ENCODE results near the gene MPHOSPH8. TPM values are rescaled to one million over a fixed set of nuclear protein-coding genes. Genes with fewer than 3 reads are reported as not detected.

Gene MPHOSPH8, protein sequence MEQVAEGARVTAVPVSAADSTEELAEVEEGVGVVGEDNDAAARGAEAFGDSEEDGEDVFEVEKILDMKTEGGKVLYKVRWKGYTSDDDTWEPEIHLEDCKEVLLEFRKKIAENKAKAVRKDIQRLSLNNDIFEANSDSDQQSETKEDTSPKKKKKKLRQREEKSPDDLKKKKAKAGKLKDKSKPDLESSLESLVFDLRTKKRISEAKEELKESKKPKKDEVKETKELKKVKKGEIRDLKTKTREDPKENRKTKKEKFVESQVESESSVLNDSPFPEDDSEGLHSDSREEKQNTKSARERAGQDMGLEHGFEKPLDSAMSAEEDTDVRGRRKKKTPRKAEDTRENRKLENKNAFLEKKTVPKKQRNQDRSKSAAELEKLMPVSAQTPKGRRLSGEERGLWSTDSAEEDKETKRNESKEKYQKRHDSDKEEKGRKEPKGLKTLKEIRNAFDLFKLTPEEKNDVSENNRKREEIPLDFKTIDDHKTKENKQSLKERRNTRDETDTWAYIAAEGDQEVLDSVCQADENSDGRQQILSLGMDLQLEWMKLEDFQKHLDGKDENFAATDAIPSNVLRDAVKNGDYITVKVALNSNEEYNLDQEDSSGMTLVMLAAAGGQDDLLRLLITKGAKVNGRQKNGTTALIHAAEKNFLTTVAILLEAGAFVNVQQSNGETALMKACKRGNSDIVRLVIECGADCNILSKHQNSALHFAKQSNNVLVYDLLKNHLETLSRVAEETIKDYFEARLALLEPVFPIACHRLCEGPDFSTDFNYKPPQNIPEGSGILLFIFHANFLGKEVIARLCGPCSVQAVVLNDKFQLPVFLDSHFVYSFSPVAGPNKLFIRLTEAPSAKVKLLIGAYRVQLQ
- total RNA-seq = 25.0 TPM
- long read RNA-seq, full-length matches to known transcripts = 5 of 11 reads
- long read RNA-seq, partial matches to known transcripts = 3 of 11 reads
- long read RNA-seq, other reads (novel, unspliced or antisense) = 3 of 11 reads

DNA sequence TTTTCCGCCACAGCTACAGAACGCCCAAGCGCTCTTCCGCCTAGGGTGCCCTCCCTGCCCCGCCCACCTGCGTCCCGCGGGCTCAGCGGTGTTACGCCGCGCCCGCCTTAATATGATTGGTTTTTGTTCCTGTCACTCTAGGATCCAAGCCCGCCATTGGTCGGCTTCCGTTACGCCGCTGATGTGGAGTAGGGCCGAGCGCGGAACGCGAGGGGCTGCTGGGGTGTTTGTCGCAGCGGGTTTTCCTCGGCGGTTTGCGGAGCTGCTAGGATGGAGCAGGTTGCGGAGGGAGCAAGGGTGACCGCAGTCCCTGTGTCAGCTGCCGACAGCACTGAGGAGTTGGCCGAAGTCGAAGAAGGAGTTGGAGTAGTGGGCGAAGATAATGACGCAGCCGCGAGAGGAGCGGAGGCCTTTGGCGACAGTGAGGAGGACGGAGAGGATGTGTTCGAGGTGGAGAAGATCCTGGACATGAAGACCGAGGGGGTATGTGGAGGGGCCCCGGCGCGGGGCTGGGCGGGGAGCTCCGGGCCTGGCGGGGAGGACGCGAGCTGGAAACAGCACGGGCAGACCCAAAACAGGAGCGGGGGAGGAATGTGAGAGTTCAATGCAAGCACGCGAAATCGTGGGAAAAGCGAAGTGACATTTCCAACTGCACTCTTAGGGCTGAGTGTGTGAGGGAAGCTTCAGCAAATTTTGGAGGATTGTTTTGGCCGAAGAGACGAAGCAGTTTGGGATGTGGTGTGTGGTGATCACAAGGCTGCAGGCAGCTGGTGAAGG, at the start of gene MPHOSPH8:
Gene MPHOSPH8, plus strand, starts transcription at position 181 of the 777 bp plus-strand sequence. Its CDS starts 90 bp downstream, at position 271.
- peak; percentile 96 for DNase-seq (ENCODE audit: missing footprints)
- intact Hi-C loops (cut with DNase I) = loop anchor here (1.0 to 5.0 kb wide), 2 partner anchors 231 to 324 kb away; partner anchors contain the start of gene ZMYM2
- peak; percentile 99 for ATAC-seq

DNA sequence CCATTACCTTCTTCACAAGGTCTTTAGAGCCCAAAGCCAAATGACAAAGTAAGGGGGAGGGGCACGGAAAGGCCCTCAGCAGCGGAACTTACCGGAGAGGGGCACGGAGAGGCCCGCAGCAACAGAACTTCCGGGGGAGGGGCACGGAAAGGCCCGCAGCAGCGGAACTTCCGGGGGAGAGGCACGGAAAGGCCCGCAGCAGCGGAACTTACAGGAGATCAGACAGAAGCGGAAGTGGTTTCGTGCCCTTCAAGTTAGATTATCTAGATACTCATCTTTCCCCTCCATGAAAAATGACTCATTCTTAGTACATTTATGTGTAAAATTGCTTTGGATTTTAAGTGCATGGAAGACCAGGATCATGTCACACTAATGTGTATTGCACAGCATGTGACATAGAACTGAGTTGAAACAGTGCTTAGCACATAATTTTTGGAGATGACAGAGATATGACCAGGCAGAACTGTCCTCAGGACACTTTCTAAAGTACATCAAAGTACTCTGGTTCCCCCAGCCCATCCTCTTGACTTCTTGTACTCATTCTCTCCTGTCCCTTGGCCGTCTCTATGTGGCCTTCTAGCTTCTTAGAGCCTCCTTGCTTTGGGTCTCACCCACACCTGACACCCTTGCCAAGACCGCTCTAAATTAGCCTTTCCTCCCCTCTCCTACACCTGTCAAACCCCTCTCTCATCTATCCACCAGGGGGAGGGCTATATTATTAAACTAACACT, 46.4 kb upstream of the MPHOSPH8 start:
- DNase-seq (ENCODE audit: missing footprints) = no peak
- no peak for ATAC-seq
- intact Hi-C loops (cut with DNase I) = no loop called here

DNA sequence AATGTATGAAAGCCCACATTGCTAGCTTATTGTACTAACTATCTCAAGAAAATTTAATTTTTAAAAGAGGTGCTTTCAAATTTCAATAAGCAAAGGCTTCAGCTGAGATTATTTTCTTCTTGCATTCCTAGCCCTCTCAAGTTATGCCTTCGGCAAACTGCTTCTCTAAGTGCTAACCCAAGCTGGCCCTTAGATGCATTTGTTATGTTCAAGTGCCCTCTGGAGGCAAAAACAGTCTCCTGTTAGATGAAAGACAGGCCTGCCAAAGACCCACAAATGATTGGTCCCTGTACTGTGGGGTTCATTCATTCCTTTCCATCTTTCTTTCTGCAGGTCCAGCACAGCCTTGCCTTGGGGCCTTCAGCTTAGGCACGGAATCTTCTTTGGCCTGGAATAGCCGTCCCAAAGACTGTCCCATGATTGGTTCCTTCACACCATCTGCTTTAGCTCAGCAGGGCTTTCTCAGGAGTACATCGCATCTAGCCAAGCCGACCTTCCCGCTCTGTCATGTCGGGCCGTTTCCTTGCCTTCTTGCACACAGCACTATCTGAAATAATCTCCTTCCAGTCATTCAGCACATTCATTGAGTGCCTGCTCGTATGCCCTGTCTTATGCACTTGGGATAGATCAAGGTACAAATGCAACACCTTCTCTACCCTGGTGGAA, 45.7 kb upstream of the MPHOSPH8 start:
- DNase-seq (ENCODE audit: missing footprints) (no peak), ATAC-seq (peak; percentile 68)
- intact Hi-C loops (cut with DNase I) = no loop called here

DNA sequence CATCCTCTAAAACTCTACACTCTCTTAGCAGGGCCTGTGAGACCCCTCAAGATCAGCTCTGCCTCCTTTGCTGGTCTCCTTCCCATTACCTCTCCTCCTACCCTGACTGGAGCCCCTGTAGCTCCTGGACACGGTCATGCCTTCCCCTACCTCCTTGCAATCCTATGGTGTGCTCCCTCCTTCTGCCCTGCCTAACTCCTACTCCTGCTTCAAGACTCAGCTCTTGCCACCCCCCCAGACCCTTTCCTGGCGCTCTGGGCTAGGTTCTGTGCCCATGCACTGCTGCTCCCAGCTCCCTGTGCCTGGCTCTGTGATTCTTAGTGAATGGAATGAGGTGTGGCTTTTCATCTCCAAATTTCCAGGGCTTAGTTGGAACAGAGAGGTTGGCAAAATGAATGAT, 44.1 kb upstream of the MPHOSPH8 start:
- no peak for ATAC-seq
- DNase-seq (ENCODE audit: missing footprints) = no peak
- intact Hi-C loops (cut with DNase I) = no loop called here

DNA sequence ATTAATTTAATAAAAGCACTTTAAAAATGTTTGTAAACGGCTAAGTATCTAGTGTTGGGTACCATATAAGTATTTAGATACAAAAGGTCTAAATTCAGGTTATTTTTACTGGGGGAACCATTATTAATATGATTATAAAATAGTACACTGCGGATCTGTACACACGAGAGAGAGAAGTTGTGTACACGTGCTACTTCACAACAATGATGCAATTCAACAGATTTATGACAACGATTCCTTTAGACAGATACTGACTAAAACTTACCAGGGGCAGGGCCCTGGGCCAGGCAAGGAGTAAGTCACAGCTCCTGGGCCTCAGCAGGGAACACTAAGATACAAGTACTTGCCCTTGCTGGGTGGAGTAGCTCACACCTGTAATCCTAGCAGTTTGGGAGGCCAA, 43.0 kb upstream of the MPHOSPH8 start:
- intact Hi-C loops (cut with DNase I) = no loop called here
- ATAC-seq = no peak
- no peak for DNase-seq (ENCODE audit: missing footprints)

DNA sequence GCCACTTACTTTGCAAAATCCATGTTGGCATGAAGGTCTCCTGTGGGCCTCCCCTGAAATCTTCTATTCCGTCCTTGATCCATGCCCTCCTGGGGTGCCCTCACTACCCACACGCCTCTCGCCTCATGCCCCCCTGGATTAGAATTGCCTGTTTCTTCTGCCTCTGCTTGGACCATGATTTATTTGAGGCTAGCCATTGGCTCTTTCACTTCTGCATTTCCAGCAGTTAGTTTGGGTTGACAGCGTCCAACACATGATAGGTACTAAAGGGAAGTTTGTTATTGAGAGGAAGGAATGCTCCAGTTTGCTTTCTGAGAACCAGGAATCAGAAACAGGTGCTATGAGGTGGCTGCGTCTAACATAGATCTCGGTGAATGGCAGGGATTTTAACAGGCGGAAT, 41.6 kb upstream of the MPHOSPH8 start:
- no peak for ATAC-seq
- DNase-seq (ENCODE audit: missing footprints) = no peak
- intact Hi-C loops (cut with DNase I) = no loop called here

DNA sequence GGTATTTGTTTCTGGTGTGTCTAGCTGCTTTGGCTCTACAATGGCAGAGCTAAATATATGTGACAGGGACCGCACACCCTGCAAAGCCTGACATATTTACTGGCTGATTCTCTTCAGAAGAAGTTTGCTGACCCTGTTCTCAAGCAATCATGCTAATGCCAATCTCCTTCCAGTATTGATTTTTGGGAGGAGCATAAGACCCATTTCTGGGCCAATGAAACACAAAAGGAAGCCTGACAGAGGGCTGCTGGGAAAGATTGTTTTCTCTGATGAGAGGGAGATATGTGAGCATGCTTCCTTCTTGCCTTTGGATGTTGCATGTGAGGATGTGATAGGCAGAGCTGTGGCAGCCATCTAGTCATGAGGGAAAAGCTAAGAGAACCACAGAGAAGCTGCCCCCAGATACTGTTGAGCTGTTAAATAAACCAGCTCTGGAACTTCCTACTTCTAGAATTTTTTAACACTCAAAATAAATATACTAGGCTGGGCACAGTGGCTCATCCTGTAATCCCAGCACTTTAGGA, 40.7 kb upstream of the MPHOSPH8 start:
- ATAC-seq (no peak), DNase-seq (ENCODE audit: missing footprints) (no peak)
- intact Hi-C loops (cut with DNase I) = no loop called here

DNA sequence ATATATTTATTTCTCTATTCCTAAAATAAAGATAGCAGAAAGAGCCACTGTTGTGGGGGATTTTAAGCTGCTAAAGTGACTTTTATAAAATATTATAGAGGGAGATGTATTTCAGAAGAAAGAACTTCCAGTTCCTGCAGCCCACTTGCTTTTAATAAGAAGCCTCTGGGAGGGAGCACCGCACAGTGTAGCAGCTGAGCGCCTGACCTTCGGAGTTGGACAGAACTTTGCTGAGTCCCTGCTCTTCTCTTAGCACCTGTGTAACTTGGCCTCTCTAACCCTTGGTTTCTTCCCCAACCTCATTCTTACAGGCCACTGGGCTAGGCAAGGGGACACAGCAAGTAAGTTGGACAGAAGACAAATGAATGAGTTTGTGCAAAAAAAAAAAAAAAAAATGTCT, 37.4 kb upstream of the MPHOSPH8 start:
- intact Hi-C loops (cut with DNase I) = no loop called here
- no peak for ATAC-seq
- DNase-seq (ENCODE audit: missing footprints) = no peak

DNA sequence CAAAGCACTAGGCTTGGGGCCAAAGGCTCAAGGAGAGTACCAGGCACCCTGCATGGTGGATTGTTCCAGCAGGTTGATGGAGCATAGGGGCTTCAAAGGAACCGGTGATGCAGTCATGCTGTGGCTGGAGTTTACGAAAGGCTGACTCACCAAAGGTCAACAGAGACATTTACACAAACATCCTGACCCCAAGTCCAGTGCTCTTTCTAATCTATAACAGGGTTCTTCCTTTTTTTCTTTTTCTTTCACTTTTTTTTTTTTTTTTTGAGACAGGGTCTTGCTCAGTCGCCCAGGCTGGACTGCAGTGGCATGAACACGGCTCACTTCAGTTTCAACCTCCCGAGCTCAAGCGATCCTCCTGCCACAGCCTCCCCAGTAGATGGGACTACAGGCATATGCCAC, 36.5 kb upstream of the MPHOSPH8 start:
- DNase-seq (ENCODE audit: missing footprints) = no peak
- ATAC-seq = no peak
- intact Hi-C loops (cut with DNase I) = no loop called here

DNA sequence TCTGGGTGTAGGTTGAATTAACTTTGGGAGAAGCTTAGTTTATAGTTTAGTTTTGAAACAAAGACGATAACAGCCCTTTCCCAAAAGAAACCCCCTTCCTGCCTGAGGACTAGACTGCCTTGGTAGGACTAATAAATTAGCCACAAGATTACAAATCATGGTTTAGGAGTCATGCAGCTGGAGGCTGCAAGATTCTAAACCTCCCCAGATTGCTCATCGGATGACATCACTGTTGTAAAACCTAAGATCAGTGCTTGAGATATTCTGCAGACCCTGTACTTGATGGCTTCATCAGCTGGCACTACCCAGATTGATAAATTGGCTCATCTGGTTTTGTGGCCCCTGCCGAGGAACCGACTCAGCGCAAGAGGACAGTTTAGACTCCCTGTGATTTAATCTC, 35.9 kb upstream of the MPHOSPH8 start:
- DNase-seq (ENCODE audit: missing footprints) (no peak), ATAC-seq (no peak)
- intact Hi-C loops (cut with DNase I) = no loop called here

DNA sequence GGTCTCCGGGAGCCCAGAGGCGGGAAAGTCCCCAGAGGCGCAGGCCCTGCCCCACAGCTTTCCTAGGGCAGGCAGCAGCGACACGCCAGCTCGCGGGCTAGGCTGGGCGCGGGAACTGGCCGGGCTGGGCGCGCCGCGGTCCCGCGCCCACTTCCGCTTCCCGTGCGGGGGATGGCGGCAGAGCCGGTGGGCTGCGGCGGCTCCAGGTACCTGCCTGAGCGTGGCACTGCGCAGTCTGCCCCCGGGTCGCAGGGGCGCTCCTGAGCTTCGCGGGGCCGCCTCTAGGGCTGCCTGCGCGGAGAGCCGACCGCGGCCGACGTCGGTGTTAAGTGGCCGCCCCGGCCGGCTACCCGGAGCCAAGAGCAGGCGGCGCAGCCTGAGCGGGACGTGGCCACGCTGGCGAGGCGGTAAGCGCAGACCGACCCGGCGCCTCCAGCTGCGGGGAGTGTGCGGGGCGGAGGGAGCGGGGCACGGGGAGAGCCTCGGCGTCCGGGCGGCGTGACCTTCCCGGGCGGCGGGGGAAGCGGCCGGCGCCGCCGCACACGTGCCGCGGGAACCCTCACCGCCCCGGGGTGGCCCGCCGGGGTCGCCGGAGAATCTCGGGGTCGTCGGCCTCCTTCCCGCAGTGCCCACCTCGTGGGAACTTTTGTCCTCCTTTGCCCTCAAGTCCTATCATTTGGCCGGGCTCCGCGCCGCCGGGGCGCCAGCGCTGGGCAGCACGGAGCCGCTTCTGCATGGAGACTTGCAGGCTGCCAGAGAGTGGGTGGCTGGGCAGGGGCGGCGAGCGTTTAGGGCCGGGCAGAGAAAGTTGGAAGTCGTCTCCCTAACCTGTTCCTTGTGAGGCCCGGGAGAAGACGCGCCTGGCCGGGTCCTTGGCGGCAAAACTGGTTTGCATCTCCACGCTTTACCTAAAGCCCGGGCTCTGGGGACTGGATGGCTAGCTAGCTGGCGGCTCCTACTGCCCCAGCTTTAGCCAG, 31.4 kb upstream of the MPHOSPH8 start:
- intact Hi-C loops (cut with DNase I) = no loop called here
- ATAC-seq (peak; percentile 78), DNase-seq (ENCODE audit: missing footprints) (peak; percentile 81)

DNA sequence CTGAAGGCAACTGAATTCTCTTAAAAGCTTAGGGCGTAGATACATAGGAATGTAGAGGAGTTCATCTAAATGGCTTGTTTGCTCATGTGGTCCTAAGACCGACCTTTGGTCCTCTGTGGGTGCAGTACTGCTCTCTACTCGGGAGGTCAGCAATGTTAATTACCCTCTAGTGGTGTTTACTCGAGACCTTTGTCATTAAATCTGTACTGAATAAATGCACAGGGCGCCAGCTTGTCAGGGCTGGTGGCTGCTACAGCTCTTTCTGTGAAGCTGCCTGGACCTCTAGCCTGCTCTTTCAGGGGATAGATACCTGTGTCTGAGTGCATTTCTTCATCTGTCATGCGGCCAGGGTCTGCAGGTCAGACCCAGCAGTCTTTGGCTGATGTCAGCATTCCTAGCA, 29.2 kb upstream of the MPHOSPH8 start:
- ATAC-seq (no peak), DNase-seq (ENCODE audit: missing footprints) (no peak)
- intact Hi-C loops (cut with DNase I) = no loop called here

DNA sequence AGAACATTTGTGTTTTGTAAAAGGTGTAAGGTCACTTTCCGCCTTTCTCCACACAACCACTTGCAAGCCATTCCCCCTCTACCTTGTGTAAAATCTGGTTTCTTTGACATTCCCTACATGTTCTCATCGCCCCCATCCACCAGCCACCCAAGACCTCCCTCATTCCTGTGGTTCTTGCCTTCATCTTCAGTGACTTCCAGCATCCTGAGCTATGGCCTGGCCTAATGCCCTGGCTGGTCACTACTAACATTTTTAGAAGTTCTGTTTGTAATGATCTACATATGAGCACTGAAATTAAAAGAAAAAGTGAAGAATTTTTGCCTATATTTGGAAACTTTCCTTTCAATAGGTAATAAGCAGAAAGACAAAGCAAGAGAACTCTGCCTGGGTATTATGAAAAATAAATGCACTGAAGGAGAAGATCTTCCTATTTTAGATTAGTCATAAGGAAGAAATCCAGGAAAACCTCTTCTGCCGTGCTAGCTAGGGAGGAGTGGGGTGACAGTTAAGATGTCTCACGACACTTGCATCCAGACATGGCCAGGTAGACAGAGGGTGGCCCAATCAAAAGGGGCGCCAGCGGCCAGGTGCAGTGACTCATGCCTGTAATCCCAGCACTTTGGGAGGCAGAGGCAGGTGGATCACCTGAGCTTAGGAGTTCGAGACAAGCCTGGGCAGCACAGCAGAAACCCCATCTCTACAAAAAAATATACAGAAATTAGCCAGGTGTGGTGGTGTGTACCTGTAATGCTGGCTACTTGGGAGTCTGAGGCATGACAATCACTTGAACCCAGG, 28.1 kb upstream of the MPHOSPH8 start:
- no peak for DNase-seq (ENCODE audit: missing footprints)
- intact Hi-C loops (cut with DNase I) = no loop called here
- no peak for ATAC-seq

DNA sequence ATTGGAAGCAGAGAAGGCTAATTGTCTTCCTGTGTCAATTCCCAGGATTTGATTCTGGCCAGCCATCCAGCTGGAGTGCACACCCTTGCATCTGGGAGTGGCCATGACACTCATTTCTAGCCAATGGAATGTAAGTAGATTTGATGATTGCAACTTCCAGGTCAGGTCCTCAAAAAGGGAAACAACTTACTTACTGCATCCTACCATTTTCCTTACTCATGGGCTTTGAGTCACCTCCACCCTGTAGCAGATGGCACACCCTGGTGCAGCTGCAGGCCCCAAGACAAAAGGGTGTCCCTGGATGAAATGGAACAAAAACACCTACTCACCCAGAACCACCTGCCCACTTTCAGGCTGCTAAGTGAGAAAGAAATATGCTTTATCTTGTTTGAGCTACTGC, 27.3 kb upstream of the MPHOSPH8 start:
- no peak for DNase-seq (ENCODE audit: missing footprints)
- intact Hi-C loops (cut with DNase I) = no loop called here

DNA sequence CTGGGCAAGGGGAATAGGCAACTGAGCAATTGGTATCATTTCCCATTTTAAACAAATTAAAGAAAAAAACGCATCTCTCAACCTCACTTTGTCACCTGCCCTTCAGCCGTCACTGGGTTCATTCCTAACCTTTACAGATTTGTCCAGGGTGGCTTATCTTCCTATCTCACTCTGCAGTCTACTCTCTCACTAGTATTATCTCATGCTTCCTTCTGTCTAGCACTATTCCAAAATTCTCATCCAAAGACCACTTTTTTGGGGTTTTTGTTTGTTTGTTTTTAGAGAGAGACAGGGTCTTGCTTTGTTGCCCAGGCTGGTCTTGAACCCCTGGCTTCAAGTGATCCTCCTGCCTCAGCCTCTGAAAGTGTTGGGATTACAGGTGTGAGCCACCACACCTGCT, 26.7 kb upstream of the MPHOSPH8 start:
- intact Hi-C loops (cut with DNase I) = no loop called here
- DNase-seq (ENCODE audit: missing footprints) (no peak), ATAC-seq (no peak)

More for the DNA sequence above, 27.3 kb upstream of the MPHOSPH8 start:
- ATAC-seq = no peak
